Mononuclear cell (primary cell): ENCODE data around the gene ST14. TPM values are rescaled to one million over a fixed set of nuclear protein-coding genes. Genes with fewer than 3 reads are reported as not detected.

Source experiments
- total RNA-seq: library from RNA; depleted of rRNA; stranded (reverse); fragments of >200 nt; gene quantifications from one replicate; pipeline ENCODE4 v1.2.3, GENCODE V29; 2012

The ST14 gene
- total RNA-seq, 1 donor = 11.4 TPM

Other genes with a start within 250 kb of the ST14 start
- 7.6 TPM for gene PRDM10, start 156.9 kb upstream of the ST14 start, total RNA-seq
- 316 TPM for gene APLP2, start 89.9 kb upstream of the ST14 start, total RNA-seq
- gene ZBTB44, start 155.1 kb downstream of the ST14 start, total RNA-seq = 76.5 TPM